H1 (cell line): ENCODE results near the gene COASY. TPM values are rescaled to one million over a fixed set of nuclear protein-coding genes. Genes with fewer than 3 reads are reported as not detected.
A peak's percentile ranks its signal among the peaks of the same experiment; 100 is the strongest.

Experiments used
- BACH1 ChIP-seq: IDR thresholded peaks from 2 replicates; pipeline ENCODE4 v1.6.1; 2012; ENCODE audit warnings: low read length, improper control_type of control experiment
- CHD1 ChIP-seq: IDR thresholded peaks from 2 replicates; pipeline ENCODE4 v1.6.1; 2012; ENCODE audit warnings: low read depth, low read length, improper control_type of control experiment
- E2F6 ChIP-seq: IDR thresholded peaks from 2 replicates; pipeline ENCODE4 v1.6.1; 2012; ENCODE audit warnings: inconsistent platforms
- EZH2 ChIP-seq: fragments of 200-600 bp; sonication (generic); IDR thresholded peaks from 2 replicates; pipeline ENCODE4 v1.7.1; 2012; ENCODE audit warnings: low read depth, mild to moderate bottlenecking, moderate library complexity, low read length, inconsistent platforms; ENCODE audit not compliant: severe bottlenecking
- JUND ChIP-seq: IDR thresholded peaks from 2 replicates; pipeline ENCODE4 v1.6.1; 2011; ENCODE audit warnings: mild to moderate bottlenecking, improper control_type of control experiment, low read length
- KDM4A ChIP-seq: IDR thresholded peaks from one replicate; pipeline ENCODE4 v1.7.1; 2012; ENCODE audit warnings: low read depth, mild to moderate bottlenecking, moderate library complexity, low read length, inconsistent platforms; ENCODE audit not compliant: severe bottlenecking
- KDM5A ChIP-seq: fragments of 200-600 bp; IDR thresholded peaks from 2 replicates; pipeline ENCODE4 v1.7.1; 2012; ENCODE audit warnings: mild to moderate bottlenecking, low read length, inconsistent platforms, mixed read lengths
- MAFK ChIP-seq: IDR thresholded peaks from 2 replicates; pipeline ENCODE4 v1.6.1; 2012; ENCODE audit warnings: low read depth, mild to moderate bottlenecking, improper control_type of control experiment, low read length
- NRF1 ChIP-seq: IDR thresholded peaks from 2 replicates; pipeline ENCODE4 v1.6.1; 2011; ENCODE audit warnings: mild to moderate bottlenecking, low read depth, low read length, improper control_type of control experiment
- PHF8 ChIP-seq: fragments of 200-600 bp; sonication (generic); conservative IDR thresholded peaks from 2 replicates; pipeline ENCODE4 v1.7.1; 2012; ENCODE audit warnings: low read depth, mild to moderate bottlenecking, inconsistent platforms, low read length, moderate library complexity
- RAD21 ChIP-seq, 2 experiments: IDR thresholded peaks in 1 of 2; conservative IDR thresholded peaks in 1 of 2; 2 replicates each; pipeline ENCODE4 v1.6.1; 2011; ENCODE audit warnings: low read depth in 2 of 2, low read length in 2 of 2, improper control_type of control experiment in 1 of 2, inconsistent platforms in 1 of 2, mild to moderate bottlenecking in 1 of 2, moderate library complexity in 1 of 2
- RBBP5 ChIP-seq: IDR thresholded peaks from 2 replicates; pipeline ENCODE4 v1.7.1; 2012; ENCODE audit warnings: low read depth, mild to moderate bottlenecking, inconsistent platforms, low read length, moderate library complexity, borderline replicate concordance
- RXRA ChIP-seq: IDR thresholded peaks from 2 replicates; pipeline ENCODE4 v1.6.1; 2011; ENCODE audit warnings: low read depth, mild to moderate bottlenecking, low read length, moderate library complexity; ENCODE audit not compliant: insufficient read depth
- SIN3A ChIP-seq, 2 experiments: IDR thresholded peaks in 1 of 2; conservative IDR thresholded peaks in 1 of 2; 2 replicates each; pipeline ENCODE4 v1.6.1; 2011 to 2012; ENCODE audit warnings: low read length in 2 of 2, improper control_type of control experiment in 1 of 2, low read depth in 1 of 2, mild to moderate bottlenecking in 1 of 2
- SP4 ChIP-seq: IDR thresholded peaks from 2 replicates; pipeline ENCODE4 v1.6.1; 2012; ENCODE audit warnings: low read length, inconsistent platforms
- TBP ChIP-seq: IDR thresholded peaks from 2 replicates; pipeline ENCODE4 v1.6.1; 2011; ENCODE audit warnings: low read depth, low read length, improper control_type of control experiment
- YY1 ChIP-seq: IDR thresholded peaks from 2 replicates; pipeline ENCODE4 v1.6.1; 2011; ENCODE audit warnings: low read depth, mild to moderate bottlenecking, low read length
- ZNF274 ChIP-seq: IDR thresholded peaks from 2 replicates; pipeline ENCODE4 v1.7.0; 2012; ENCODE audit warnings: low read length, borderline replicate concordance; ENCODE audit errors: extremely low read depth
- polyA plus RNA-seq, 7 experiments: library from polyadenylated mRNA; depleted of rRNA in 3 of 7; stranded (reverse) in 5 of 7; unstranded in 2 of 7; fragments of >200 nt in 5 of 7; fragments of 200-250 nt in 2 of 7; gene quantifications; 1 replicate in 5 of 7; 2 replicates in 1 of 7; 4 replicates in 1 of 7; pipeline versions ENCODE4 v1.2.1 to v1.2.3, GENCODE V29; 2011 to 2013; ENCODE audit warnings: missing spikeins in 2 of 7, mixed read lengths in 2 of 7
- total RNA-seq: library from RNA; stranded (reverse); fragmentation: NEBNext Ultra II Directional; extraction: Animal tissue kit (Norgen Biotek cat#: 25700); gene quantifications from 2 replicates; pipeline ENCODE4 v1.2.1, GENCODE V29; 2021
- TF ChIP-seq, protein P1 (sequence below): IDR thresholded peaks from 2 replicates; pipeline ENCODE4 v1.6.1; 2012; ENCODE audit warnings: inconsistent platforms
- TF ChIP-seq, protein P2 (sequence below): IDR thresholded peaks from 2 replicates; pipeline ENCODE4 v1.6.1; 2011; ENCODE audit warnings: low read length, improper control_type of control experiment
- TF ChIP-seq, protein P3 (sequence below): IDR thresholded peaks from 2 replicates; pipeline ENCODE4 v1.6.1; 2011; ENCODE audit warnings: low read depth, mild to moderate bottlenecking, low read length; ENCODE audit not compliant: insufficient read depth

Gene COASY
- total and polyA plus RNA-seq, 2 of the 8 experiments (the other 6 are each of a cell fraction or from before 2014, with no cell fraction given): 64.5 to 100 TPM

DNA sequence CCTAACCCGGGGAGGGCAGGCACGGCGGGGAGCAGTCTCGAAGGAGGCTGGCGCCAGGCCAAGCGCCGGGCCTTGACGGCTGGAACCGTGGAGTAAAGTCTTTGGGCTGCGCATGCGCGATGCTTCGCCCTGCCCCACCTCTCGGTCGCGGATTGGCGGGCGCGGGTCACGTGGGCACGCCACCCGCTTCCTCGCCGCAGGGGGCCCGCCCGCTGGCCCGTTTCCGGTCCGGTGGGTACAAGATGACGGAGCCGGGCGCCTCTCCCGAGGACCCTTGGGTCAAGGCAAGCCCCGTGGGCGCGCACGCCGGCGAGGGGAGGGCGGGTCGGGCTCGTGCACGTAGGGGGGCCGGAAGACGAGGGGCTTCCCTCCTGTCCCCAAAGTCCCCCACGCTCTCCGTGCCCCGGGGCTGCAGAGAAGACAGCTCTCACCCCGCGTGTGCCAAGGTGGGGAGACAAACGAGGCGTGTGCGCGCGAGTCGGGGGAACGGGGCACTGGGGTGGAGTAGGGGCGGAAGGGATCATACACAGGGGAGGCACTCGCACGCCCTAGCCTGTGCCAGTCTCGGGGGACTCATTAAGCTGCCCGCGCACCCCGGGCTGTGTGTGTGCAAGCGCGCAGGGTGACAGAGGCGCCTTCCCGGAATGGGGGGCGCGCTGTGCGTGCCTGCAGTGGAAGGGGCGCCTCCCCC lies 5.1 kb downstream of the COASY start, which contains the start of gene MLX (continued):
- TF ChIP-seq SIN3A (conservative IDR thresholded peaks at IDR 0.05 in 1 of 2, IDR thresholded peaks at IDR 0.05 in 1 of 2; ENCODE audit: low read depth in 1 of 2, low read length in 2 of 2) (peak; percentile 29 to 54; a peak in 2 of 4 replicates), ZNF274 (no peak), SP4 (no peak), KDM5A (no peak), CHD1 (no peak), JUND (no peak), KDM4A (peak; percentile 77), E2F6 (0 out of 2 replicates have a peak, but pooled peaks have one; percentile 18), EZH2 (no peak), MAFK (no peak), TBP (no peak; the same call in 1 of the 2 replicates), YY1 (peak; percentile 85), RBBP5 (no peak; the same call in 1 of the 2 replicates), RXRA (no peak), PHF8 (peak; percentile 60; the same call in 1 of the 2 replicates), BACH1 (no peak), RAD21 (IDR thresholded peaks at IDR 0.05 in 1 of 2, conservative IDR thresholded peaks at IDR 0.05 in 1 of 2; ENCODE audit: low read depth in 2 of 2, low read length in 2 of 2) (no peak), NRF1 (peak; percentile 88)
- TF ChIP-seq, protein P1, sequence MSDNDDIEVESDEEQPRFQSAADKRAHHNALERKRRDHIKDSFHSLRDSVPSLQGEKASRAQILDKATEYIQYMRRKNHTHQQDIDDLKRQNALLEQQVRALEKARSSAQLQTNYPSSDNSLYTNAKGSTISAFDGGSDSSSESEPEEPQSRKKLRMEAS: peak; percentile 70
- TF ChIP-seq, protein P2, sequence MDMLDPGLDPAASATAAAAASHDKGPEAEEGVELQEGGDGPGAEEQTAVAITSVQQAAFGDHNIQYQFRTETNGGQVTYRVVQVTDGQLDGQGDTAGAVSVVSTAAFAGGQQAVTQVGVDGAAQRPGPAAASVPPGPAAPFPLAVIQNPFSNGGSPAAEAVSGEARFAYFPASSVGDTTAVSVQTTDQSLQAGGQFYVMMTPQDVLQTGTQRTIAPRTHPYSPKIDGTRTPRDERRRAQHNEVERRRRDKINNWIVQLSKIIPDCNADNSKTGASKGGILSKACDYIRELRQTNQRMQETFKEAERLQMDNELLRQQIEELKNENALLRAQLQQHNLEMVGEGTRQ: peak; percentile 98
- TF ChIP-seq, protein P3, sequence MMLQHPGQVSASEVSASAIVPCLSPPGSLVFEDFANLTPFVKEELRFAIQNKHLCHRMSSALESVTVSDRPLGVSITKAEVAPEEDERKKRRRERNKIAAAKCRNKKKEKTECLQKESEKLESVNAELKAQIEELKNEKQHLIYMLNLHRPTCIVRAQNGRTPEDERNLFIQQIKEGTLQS: peak; percentile 95
